Measurements from ENCODE around the gene COPG1. TPM values are rescaled to one million over a fixed set of nuclear protein-coding genes. Genes with fewer than 3 reads are reported as not detected.

The COPG1 gene
- total and polyA plus RNA-seq, 2 of the 4 experiments (the other 2 are of a cell fraction) = 203 to 446 TPM

- H2AK9ac ChIP-seq (replicated peaks; ENCODE audit: low read depth, low read length, poor library complexity) = no peak overlapping the region
- H3K27me3 ChIP-seq (ENCODE audit: control insufficient read depth, insufficient read depth, low read length) = no peaks in the 10 kb centered on the region
- no peak overlapping the region for H4K91ac ChIP-seq (ENCODE audit: insufficient read depth, low read depth, low read length)
- no peak overlapping the region for H2BK15ac ChIP-seq (ENCODE audit: low read depth, low read length)
- dilution Hi-C loops (cut with HindIII; ENCODE audit: low sequenced_read_pairs, unreplicated experiment) = no loop called here
- no peak overlapping the region for H3K23ac ChIP-seq (ENCODE audit: low read depth, low read length)
- intact Hi-C loops (cut with micrococcal nuclease) = no loop called here
- H3K14ac ChIP-seq (replicated peaks; ENCODE audit: low read depth, low read length) = no peak overlapping the region
- H3K27ac ChIP-seq (ENCODE audit: insufficient read depth, low read length) = no peak overlapping the region
- no peak overlapping the region for H4K5ac ChIP-seq (ENCODE audit: low read depth, low read length)
- no peak overlapping the region for H3K4me2 ChIP-seq (ENCODE audit: low read depth, low read length)
- DNase-seq (peak; percentile 55), ATAC-seq (ENCODE audit: low read depth) (no peak)
- ChIA-PET CTCF (no interaction called here), POLR2A (ENCODE audit: unreplicated experiment) (no interaction called here)
- no peak overlapping the region for H2AK5ac ChIP-seq (ENCODE audit: low read depth, low read length)
- no peaks in the 10 kb centered on the region for H3K36me3 ChIP-seq (ENCODE audit: control insufficient read depth, insufficient read depth, low read length)
- in situ Hi-C loops (cut with MboI; ENCODE audit: low sequenced_read_pairs) = no loop called here
- no peak overlapping the region for H4K8ac ChIP-seq (ENCODE audit: low read depth in 2 of 2, low read length in 2 of 2)
- no peak for TF ChIP-seq CEBPB (IDR thresholded peaks at IDR 0.05; ENCODE audit: low read depth, low read length)
- 0 out of 2 replicates have a peak, but pooled peaks have one; percentile 25 for TF ChIP-seq FOS (IDR thresholded peaks at IDR 0.05; ENCODE audit: low read depth, low read length)
- H2BK20ac ChIP-seq (ENCODE audit: low read depth, low read length) = no peak overlapping the region
- H3K9me3 ChIP-seq (ENCODE audit: control insufficient read depth, insufficient read depth, low read length) = no peaks in the 10 kb centered on the region
- peaks cover 5% of the 10 kb centered on the region; the same call in 1 of the 2 replicates for H3K4me1 ChIP-seq (ENCODE audit: control insufficient read depth, insufficient read depth, low read length)
- H4K20me1 ChIP-seq (ENCODE audit: insufficient read depth, low read length) = peaks cover 8% of the 10 kb centered on the region; the same call in 1 of the 2 replicates
- H3K18ac ChIP-seq (ENCODE audit: low read depth, low read length) = no peak overlapping the region
- H2AFZ ChIP-seq (replicated peaks; ENCODE audit: low read length, poor library complexity) = no peak overlapping the region
- H2BK5ac ChIP-seq (ENCODE audit: low read depth, low read length, poor library complexity, severe bottlenecking) = no peak overlapping the region
- no CpG with 5 or more reads among the region's 2 CpGs for WGBS, 2 experiments (ENCODE audit: extremely low coverage in 2 of 2, insufficient read length in 1 of 2)
- no peak overlapping the region for H3K4me3 ChIP-seq (ENCODE audit: insufficient read depth, low read depth, low read length)
- H3K9ac ChIP-seq (ENCODE audit: low read depth, low read length) = no peak overlapping the region
- H3K9me1 ChIP-seq (ENCODE audit: insufficient read depth, low read length) = peaks cover 21% of the 10 kb centered on the region
- peaks cover 0 to 29% of the 10 kb centered on the region in 2 experiments; a peak in 3 of 4 replicates for H3K79me1 ChIP-seq (ENCODE audit: low read depth in 1 of 2, low read length in 2 of 2)
- no peak overlapping the region for H2BK120ac ChIP-seq (ENCODE audit: low read depth, low read length)
- no TSS peak for BruUV-seq (replicated peaks)
- no peak overlapping the region for H3K4ac ChIP-seq (ENCODE audit: low read depth, low read length)
- H3K56ac ChIP-seq (ENCODE audit: extremely low read depth, insufficient read depth, low read length) = no peak overlapping the region
Measured at GRCh38 chr3:129312021-129312639, 62.7 kb downstream of the COPG1 start.

Measured in IMR-90 (cell line).